Putamen (tissue), 1 donor: ENCODE data around the gene OGFOD1.
"Not testable (repeated sequence)": the region's sequence is repeated elsewhere in the genome, so short reads cannot be mapped to it uniquely, and the experiment has no call there.

Source experiments
- DNase-seq: peaks from one replicate; pipeline ENCODE4 v3.0.0-alpha.2; 2016; ENCODE audit warnings: low spot score

The OGFOD1 gene

DNA sequence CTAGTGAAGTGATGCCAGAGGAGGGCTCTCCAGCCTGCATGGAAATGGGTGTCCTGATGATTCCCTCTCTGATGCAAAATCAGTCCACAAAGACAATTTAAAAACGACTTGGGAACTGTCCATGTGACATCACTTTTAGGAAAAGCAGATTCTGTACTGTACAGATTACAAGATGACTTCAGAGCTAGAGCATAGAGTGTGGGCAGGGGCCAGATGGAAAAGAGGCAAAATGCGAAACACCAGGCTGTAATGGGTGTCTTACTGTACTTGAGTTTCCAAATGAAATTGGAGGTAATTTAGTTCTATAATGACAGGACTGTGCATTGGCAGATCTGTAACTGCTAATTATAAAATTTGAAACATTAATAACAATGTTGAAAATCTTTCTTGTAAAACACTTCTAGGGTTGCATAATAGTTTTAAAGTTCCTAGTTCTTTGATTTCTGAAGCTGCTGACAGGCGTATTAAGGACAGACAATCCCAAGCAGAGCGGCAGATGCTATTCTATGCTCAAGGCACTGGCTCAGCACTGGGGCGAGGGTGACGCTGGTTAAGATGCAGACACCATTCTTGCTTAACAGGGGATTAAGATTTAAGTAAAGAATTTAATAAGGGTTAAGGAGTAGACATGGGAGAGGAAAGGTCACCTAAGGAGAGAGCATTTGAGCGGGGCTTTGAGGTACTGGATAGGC is 29.6 kb downstream of the OGFOD1 start:
- peak; percentile 63 for DNase-seq

- DNase-seq: no peak
Measured at GRCh38 chr16:56481468-56482122, 30.2 kb downstream of the OGFOD1 start.

DNA sequence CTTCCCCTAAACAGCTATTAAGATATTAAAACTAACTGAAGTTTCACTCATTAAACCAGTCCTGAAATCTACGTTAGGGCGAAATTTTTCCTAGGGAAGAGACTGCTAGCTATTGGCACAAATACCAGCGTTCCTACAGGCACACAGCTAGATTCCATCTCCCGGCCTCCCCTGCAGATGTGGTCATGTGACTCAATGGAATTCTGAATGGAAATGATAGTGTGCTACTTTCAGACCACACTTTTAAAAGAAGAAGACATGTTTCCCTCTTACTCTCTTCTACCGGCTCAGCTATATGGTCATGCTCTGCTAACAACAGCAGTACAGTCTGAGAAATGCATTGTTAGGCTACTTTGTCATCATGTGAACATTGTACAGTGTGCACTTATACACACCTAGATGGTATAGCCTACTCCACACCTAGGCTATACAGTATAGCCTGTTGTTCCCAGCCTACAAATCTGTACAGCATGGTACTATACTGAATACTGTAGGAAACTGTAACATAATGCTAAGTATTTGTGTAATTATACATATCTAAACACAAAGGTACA is 31.4 kb downstream of the OGFOD1 start:
- DNase-seq: no peak

DNA sequence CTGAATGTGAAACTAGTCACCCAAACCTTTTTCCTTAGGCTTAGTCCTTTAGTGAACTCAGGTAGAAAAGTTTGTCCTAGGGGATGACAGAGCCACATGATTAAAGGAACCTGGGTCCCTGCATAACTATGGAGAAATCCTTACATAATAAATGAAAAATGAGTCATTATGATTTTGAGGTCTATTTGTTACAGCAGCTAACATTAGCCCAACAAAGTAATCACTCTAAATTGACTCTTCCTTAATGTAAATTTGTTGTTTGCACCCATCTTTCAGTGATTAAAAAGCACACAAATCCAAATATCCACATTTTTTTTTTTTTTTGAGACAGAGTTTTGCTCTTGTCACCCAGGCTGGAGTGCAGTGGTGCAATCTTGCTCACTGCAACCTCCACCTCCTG is 32.0 kb downstream of the OGFOD1 start:
- no peak for DNase-seq

DNA sequence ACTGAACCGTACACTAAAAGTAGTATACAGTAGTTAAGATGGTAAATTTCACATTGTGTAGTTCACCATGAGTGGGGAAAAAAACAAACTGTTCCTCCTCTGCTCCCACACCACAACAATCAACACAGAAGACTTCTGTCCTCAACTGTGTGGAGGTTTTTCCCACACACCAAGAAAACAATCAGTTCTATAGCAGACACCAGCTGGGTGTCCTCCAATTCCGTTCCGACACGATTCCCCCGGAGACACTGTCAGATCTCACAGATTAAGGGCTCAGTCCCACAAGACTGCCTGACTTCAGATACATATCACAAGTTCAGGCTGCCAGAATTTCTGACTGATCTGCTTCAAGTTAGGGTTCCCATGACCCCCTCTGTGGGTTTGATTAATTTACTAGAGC is 36.7 kb downstream of the OGFOD1 start:
- DNase-seq: peak; percentile 62

DNA sequence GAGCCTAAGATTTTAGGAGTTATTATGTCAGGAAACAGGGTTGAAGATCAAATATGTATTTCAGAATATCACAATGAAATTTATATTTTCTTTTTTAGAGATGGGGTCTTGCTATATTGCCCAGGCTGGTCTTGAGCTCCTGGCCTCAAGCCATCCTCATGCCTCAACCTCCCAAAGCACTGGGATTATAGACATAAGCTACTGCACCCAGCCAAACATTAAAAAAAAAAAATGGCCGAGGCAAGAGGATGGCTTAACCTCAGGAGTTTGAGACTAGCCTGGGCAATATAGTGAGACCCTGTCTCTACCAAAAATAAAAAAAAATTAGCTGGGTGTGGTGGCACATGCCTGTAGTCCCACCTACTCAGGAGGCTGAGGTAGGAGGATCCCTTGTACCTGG is 37.5 kb downstream of the OGFOD1 start:
- DNase-seq: not testable (repeated sequence)

GRCh38 chr16:56491657-56492261 is 40.4 kb downstream of the OGFOD1 start:
- no peak for DNase-seq

DNA sequence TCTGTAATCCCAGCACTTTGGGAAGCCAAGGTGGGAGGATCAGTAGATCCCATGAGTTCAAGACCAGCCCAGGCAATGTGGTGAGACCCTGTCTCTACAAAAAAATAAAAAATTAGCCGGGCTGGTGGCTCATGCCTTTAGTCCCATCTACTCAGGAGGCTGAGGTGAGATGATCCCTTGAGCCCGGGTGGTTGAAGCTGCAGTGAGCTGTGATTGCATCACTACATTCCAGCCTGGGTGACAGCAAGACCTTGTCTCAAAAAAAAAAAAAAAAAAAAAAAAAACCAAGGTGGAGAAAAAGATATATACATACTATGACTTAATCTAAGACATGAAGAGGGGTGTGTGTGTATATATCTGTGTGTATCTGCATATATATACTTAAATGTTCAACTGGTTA is 41.8 kb downstream of the OGFOD1 start:
- DNase-seq: no peak

GRCh38 chr16:56493815-56494214 is 42.5 kb downstream of the OGFOD1 start:
- no peak for DNase-seq

- no peak for DNase-seq
Measured at GRCh38 chr16:56505181-56505580, 53.8 kb downstream of the OGFOD1 start.

DNA sequence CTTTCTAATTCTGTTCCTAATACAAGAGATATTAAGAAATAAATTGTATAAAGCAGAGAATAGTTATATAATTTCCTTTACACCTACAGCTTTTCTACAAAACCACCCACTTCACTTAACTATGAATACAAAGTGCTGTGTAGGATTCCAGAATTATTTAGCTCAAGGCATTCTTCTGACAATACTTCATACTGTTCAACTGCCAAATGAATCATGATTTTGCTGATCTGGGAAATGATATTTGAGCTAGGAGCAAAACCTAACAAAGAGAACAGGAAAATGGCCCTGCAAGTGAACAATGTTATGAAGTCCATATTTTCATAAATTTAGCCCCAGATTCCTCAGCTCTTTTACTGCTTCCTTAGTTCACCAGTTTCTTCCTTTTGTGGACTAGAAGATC is 55.6 kb downstream of the OGFOD1 start:
- DNase-seq: peak; percentile 74

- DNase-seq: peak; percentile 55
Measured at GRCh38 chr16:56510544-56510943, 59.2 kb downstream of the OGFOD1 start.

GRCh38 chr16:56512025-56512424 is 60.7 kb downstream of the OGFOD1 start:
- no peak for DNase-seq

DNA sequence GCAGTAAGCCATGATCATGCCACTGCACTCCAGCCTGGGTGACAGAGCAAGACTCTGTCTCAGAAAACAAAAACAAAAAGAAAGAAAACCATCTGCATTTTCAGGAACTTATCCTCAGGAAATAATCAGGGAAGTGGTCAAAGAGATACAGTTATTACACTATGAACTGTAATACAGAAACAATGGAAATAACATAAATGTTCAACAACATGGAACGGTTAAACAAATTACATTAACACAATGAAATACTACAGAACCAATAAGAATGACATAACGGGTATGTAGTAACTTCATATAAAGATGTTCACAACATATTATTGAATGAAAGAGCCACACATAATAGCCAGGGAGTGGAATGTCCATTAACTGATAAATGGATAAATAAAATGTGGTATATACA is 61.7 kb downstream of the OGFOD1 start:
- DNase-seq: no peak

GRCh38 chr16:56513972-56514371 is 62.6 kb downstream of the OGFOD1 start:
- peak; percentile 48 for DNase-seq

DNA sequence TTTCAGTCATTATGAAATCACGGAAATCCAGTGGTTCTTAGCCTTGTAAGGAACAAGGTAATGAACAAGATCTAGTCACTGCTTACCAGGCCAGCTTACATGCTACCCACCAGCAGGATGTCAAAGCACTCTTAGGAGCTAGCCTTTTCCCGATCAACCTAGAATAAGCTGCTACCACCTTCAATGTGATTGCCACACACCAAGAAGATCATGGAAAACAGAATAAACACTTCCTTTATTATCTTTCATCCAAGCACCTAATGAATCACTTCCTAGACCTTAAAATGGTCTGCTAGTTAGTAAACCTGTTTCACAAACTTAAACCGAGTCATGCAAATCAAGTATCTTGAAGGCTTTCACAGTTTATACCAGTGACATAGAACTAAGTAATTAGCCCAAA is 63.5 kb downstream of the OGFOD1 start:
- DNase-seq: no peak

DNA sequence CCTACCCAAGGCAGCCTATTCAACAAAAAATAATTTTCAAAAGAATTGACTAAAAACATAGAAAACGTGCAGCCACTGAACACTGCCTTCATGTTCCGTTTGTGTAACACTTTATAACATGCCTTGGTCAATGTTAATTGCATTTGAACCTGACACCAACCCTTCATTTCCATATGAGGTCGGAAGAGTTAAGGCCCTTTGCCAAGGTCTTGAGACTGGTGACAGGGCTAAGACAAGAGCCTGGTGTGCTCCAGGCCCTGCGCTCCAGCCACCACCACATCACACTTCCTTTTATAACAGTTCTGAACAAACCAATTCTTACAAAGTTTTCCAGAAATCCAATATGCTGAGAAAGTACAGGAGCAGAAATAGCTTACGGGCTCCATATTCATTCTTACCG is 64.3 kb downstream of the OGFOD1 start:
- no peak for DNase-seq

GRCh38 chr16:56517206-56517605 is 65.9 kb downstream of the OGFOD1 start:
- no peak for DNase-seq

GRCh38 chr16:56518425-56518824 is 67.1 kb downstream of the OGFOD1 start:
- no peak for DNase-seq

DNA sequence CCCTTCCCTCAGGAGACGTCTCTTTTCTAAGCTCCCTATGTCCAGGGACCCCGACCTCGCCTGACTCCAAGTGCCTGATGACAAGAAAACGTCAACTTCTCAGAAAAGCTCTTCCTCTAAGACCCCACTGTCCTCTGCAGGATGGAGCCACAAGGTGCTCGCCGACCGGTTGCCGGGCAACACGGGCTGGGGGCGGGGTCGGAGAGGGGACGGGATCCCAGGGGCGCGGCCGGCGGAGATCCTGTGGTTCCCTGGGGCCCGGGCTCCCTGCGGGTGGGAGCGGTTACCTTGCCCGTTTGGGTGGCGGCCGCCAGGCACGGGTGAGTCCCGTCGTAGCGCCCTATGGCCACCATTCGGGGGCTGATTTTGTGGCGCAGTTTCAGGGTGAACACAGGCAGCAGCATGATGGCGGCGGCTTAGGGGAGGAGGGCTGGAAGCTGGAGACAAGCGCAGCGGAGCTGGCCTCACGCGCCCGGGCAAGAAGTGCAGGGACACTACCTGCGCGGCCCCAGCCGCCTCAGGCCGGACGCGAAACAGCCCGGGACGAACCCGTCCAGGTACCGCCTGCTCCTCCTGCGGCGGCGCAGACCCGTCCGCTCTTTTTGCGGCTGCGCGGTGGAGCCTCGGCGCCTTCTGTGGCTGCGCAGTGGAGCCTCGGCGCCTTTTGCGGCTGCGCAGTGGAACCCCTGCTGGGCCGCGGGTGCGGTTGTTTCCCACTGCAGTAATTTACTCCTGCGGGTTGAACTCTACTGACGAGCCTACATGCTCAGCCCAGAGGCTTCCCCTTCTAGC is 68.3 kb downstream of the OGFOD1 start, which contains the start of gene BBS2:
Gene BBS2 (minus strand): TSS at position 566 of the 792 bp plus-strand sequence. CDS start 162 bp downstream, at position 404.
- peak; percentile 93 for DNase-seq

DNA sequence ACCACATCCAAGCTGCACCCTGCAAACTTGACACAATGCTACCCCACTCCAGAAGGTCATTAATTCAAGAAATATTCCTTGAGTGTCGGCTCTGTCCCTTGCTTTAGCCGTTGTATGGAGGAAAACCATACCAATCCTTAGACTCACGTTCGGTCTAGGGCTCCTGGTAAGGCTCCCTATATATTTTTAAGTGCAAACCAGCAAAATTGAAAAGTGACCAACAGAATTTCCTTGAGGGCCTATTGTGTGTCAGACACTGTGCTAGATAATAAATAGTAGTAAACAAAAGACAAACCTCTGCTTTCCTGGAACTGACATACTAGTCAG is 68.9 kb downstream of the OGFOD1 start:
- DNase-seq: no peak

DNA sequence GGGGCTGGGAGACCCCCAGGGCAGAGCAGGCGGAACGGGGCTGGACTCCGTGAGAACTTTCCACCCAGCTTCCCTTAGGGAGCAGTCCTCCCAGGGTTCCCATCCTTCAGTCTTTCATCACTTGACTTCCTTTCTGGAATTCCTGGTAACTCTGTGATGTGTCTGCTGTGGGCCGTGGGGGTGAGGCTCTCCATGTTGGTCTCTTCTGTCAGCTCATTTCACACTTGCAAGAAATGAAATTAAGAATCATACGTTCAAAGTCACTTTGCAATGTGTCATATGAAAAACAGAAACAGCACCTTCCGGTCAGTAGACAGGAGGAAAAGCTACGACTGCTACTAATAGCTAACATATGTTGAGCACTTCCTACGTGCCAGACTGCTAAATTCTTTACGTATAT is 73.9 kb downstream of the OGFOD1 start:
- DNase-seq: no peak
